ENCODE measurements around the gene B9D1.

The B9D1 gene

GRCh38 chr17:19410091-19410490, 47.6 kb upstream of the B9D1 start:
- no peaks in the 10 kb centered on the region for H4K20me1 ChIP-seq (ENCODE audit: insufficient read depth, low read length)
- no peaks in the 10 kb centered on the region for H3K9me3 ChIP-seq (ENCODE audit: insufficient read depth, low read length)
- H3K4me2 ChIP-seq (ENCODE audit: low read length) = no peak overlapping the region
- H3K36me3 ChIP-seq (replicated peaks; ENCODE audit: low read depth, low read length) = no peaks in the 10 kb centered on the region
- H3K79me2 ChIP-seq (ENCODE audit: low read length) = no peaks in the 10 kb centered on the region
- H3K27me3 ChIP-seq (ENCODE audit: low read depth, low read length) = no peaks in the 10 kb centered on the region
- no peak overlapping the region for H3K4me3 ChIP-seq (ENCODE audit: low read length)
- H3K27ac ChIP-seq (ENCODE audit: low read length) = no peak overlapping the region
- no peak for TF ChIP-seq CTCF (IDR thresholded peaks at IDR 0.05; ENCODE audit: low read depth, low read length)
- TF ChIP-seq EZH2phosphoT487 (IDR thresholded peaks at IDR 0.05; ENCODE audit: low read depth) = no peak
- H3K4me1 ChIP-seq (ENCODE audit: low read length) = no peaks in the 10 kb centered on the region
- no peak overlapping the region for H2AFZ ChIP-seq (ENCODE audit: low read depth, low read length)
- H3K9ac ChIP-seq (ENCODE audit: low read length) = no peak overlapping the region

- Histone ChIP-seq H2AFZ (ENCODE audit: low read depth, low read length) (no peak overlapping the region), H3K4me3 (ENCODE audit: low read length) (no peak overlapping the region), H3K9me3 (ENCODE audit: insufficient read depth, low read length) (no peaks in the 10 kb centered on the region), H3K9ac (ENCODE audit: low read length) (no peak overlapping the region), H3K79me2 (ENCODE audit: low read length) (no peaks in the 10 kb centered on the region), H3K4me2 (ENCODE audit: low read length) (no peak overlapping the region), H3K4me1 (ENCODE audit: low read length) (no peaks in the 10 kb centered on the region), H3K27ac (ENCODE audit: low read length) (no peak overlapping the region), H3K27me3 (ENCODE audit: low read depth, low read length) (no peaks in the 10 kb centered on the region), H4K20me1 (ENCODE audit: insufficient read depth, low read length) (no peaks in the 10 kb centered on the region), H3K36me3 (replicated peaks; ENCODE audit: low read depth, low read length) (no peaks in the 10 kb centered on the region)
- no peak for TF ChIP-seq EZH2phosphoT487 (IDR thresholded peaks at IDR 0.05; ENCODE audit: low read depth)
- no peak for TF ChIP-seq CTCF (IDR thresholded peaks at IDR 0.05; ENCODE audit: low read depth, low read length)
These were observed 47.0 kb upstream of the B9D1 start for GRCh38 chr17:19409509-19409908.

GRCh38 chr17:19409066-19409465, 46.5 kb upstream of the B9D1 start:
- Histone ChIP-seq H3K36me3 (replicated peaks; ENCODE audit: low read depth, low read length) (no peaks in the 10 kb centered on the region), H3K27ac (ENCODE audit: low read length) (no peak overlapping the region), H2AFZ (ENCODE audit: low read depth, low read length) (no peak overlapping the region), H3K9me3 (ENCODE audit: insufficient read depth, low read length) (no peaks in the 10 kb centered on the region), H3K27me3 (ENCODE audit: low read depth, low read length) (no peaks in the 10 kb centered on the region), H3K9ac (ENCODE audit: low read length) (no peak overlapping the region), H3K79me2 (ENCODE audit: low read length) (no peaks in the 10 kb centered on the region), H3K4me2 (ENCODE audit: low read length) (no peak overlapping the region), H4K20me1 (ENCODE audit: insufficient read depth, low read length) (no peaks in the 10 kb centered on the region), H3K4me1 (ENCODE audit: low read length) (no peaks in the 10 kb centered on the region), H3K4me3 (ENCODE audit: low read length) (no peak overlapping the region)
- TF ChIP-seq EZH2phosphoT487 (IDR thresholded peaks at IDR 0.05; ENCODE audit: low read depth) (no peak), CTCF (IDR thresholded peaks at IDR 0.05; ENCODE audit: low read depth, low read length) (no peak)

GRCh38 chr17:19408346-19408710, 45.8 kb upstream of the B9D1 start:
- Histone ChIP-seq H3K9me3 (ENCODE audit: insufficient read depth, low read length) (no peaks in the 10 kb centered on the region), H3K9ac (ENCODE audit: low read length) (no peak overlapping the region)
- TF ChIP-seq CTCF (IDR thresholded peaks at IDR 0.05; ENCODE audit: low read depth, low read length) (no peak), EZH2phosphoT487 (IDR thresholded peaks at IDR 0.05; ENCODE audit: low read depth) (no peak)

More at GRCh38 chr17:19408346-19408710, 45.8 kb upstream of the B9D1 start:
- H3K36me3 ChIP-seq (replicated peaks; ENCODE audit: low read depth, low read length) = no peaks in the 10 kb centered on the region
- no peaks in the 10 kb centered on the region for H4K20me1 ChIP-seq (ENCODE audit: insufficient read depth, low read length)
- no peaks in the 10 kb centered on the region for H3K27me3 ChIP-seq (ENCODE audit: low read depth, low read length)
- no peak overlapping the region for H2AFZ ChIP-seq (ENCODE audit: low read depth, low read length)
- H3K4me2 ChIP-seq (ENCODE audit: low read length) = no peak overlapping the region
- no peaks in the 10 kb centered on the region for H3K79me2 ChIP-seq (ENCODE audit: low read length)
- H3K4me3 ChIP-seq (ENCODE audit: low read length) = no peak overlapping the region
- no peak overlapping the region for H3K27ac ChIP-seq (ENCODE audit: low read length)
- no peaks in the 10 kb centered on the region for H3K4me1 ChIP-seq (ENCODE audit: low read length)

All from OCI-LY3 (cell line).